Fibroblast of mammary gland (primary cell): Measurements from ENCODE around the gene ELOB.

Experiments
- DNase-seq: peaks from one replicate; pipeline ENCODE4 v3.0.0-alpha.2; 2010; ENCODE audit warnings: low read depth
- H3K4me3 ChIP-seq: 2 replicates; pipeline ENCODE4 v1.5.1; 2011; ENCODE audit warnings: low read depth, mild to moderate bottlenecking, low read length, moderate library complexity; ENCODE audit not compliant: control insufficient read depth
- TF ChIP-seq, protein P1 (sequence below): conservative IDR thresholded peaks from 2 replicates; pipeline ENCODE4 v1.5.1; 2011; ENCODE audit warnings: low read depth, low read length, inconsistent platforms; ENCODE audit not compliant: control insufficient read depth, insufficient read depth

The ELOB gene

DNA sequence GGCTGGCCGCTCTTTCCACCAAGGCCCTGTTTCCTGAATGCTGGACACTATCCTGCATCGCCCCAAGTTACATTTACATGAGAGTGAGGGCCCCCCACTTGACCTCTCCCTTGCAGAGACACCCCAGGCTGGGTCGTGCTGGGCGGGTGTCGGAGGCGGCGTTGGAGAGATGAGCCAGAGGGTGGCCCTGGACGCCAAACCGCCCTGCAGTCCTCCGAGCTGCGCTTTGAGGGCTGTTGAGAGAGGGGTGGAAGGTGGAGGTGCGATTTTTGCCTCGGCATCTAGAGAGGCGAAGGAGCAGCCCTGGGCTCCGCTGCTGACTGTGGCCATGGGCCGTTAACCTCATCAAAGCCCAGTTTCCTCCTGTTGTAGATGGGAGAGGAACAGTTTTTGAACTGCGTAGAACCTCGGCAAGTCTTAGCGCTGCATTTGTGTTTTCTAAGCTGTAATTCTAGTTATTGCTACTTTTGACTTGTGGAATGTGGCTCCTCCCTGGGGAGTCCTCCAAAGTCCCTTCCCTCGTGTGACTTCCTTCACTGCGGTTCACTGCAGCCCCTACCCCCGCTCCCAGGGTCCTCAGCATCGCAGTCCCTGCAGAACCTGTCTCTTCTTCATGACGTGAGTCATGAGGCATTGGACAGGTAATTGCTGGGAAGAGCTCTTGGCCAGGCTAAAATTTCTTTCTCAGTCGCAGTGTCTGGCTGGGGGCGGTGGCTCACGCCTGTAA lies 986 bp upstream of the ELOB start:
- DNase-seq, result no peak

GRCh38 chr16:2776500-2777139 lies 460 bp downstream of the ELOB start:
- TF ChIP-seq, protein P1, sequence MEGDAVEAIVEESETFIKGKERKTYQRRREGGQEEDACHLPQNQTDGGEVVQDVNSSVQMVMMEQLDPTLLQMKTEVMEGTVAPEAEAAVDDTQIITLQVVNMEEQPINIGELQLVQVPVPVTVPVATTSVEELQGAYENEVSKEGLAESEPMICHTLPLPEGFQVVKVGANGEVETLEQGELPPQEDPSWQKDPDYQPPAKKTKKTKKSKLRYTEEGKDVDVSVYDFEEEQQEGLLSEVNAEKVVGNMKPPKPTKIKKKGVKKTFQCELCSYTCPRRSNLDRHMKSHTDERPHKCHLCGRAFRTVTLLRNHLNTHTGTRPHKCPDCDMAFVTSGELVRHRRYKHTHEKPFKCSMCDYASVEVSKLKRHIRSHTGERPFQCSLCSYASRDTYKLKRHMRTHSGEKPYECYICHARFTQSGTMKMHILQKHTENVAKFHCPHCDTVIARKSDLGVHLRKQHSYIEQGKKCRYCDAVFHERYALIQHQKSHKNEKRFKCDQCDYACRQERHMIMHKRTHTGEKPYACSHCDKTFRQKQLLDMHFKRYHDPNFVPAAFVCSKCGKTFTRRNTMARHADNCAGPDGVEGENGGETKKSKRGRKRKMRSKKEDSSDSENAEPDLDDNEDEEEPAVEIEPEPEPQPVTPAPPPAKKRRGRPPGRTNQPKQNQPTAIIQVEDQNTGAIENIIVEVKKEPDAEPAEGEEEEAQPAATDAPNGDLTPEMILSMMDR, result no peak
- H3K4me3 ChIP-seq, result peak overlapping the region; percentile 70
- no peak for DNase-seq

More for the DNA sequence above, 986 bp upstream of the ELOB start:
- TF ChIP-seq, protein P1, result no peak
- H3K4me3 ChIP-seq, result peak overlapping the region; percentile 95

- peak overlapping the region; percentile 70 for H3K4me3 ChIP-seq
- TF ChIP-seq, protein P1, result no peak
Observed at GRCh38 chr16:2775765-2776499, 1.1 kb downstream of the ELOB start.

GRCh38 chr16:2775131-2775716 lies 1.9 kb downstream of the ELOB start:
- DNase-seq, result no peak
- peak overlapping the region; percentile 70 for H3K4me3 ChIP-seq
- TF ChIP-seq, protein P1, result no peak

More at GRCh38 chr16:2775765-2776499, 1.1 kb downstream of the ELOB start:
- no peak for DNase-seq

DNA sequence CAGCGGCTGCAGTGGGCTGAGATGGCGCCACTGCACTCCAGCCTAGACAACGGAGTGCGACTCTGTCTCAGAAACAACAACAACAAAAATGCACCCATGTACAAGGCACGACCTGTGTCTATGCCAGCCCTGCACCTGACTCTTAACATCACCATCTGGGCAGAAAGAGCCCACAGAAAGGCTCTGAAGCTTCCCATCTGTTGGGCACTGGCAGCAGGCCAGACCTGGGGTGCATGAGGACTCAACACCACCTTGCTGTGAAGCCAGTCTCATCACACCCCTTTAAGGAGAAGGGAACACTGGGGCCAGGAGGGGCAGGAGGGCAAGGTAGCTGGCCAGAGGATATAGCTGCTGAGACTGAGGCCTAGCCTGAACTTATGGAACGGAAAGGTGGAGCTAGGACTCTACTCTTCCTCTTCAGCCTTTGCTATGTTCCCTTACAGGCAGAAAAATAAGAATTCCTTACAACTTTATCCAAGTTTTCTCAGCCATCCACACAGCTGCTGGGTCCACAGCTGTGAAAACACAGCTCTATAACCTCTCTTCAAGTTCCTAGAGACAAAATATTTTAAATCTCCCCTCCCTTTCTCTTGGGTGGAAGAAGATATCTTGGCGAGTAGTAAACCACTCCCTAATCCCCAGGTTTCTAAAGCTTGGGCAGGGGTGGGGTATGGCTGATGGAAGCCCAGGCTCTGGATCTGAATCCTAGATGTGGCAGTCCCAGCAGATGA lies 2.8 kb downstream of the ELOB start:
- TF ChIP-seq, protein P1, result no peak
- no peak overlapping the region for H3K4me3 ChIP-seq
- DNase-seq, result no peak
